Uterus (tissue), 4 donors: ENCODE data around the gene ZBTB20. TPM values are rescaled to one million over a fixed set of nuclear protein-coding genes. Genes with fewer than 3 reads are reported as not detected.
"Not testable (repeated sequence)": the region's sequence is repeated elsewhere in the genome, so short reads cannot be mapped to it uniquely, and the experiment has no call there.

Experiments used
- DNase-seq, 2 donors: peaks; one replicate each; pipeline ENCODE4 v3.0.0-alpha.2; 2019 to 2020
- H3K27ac ChIP-seq, 2 donors: fragments of 200-600 bp; sonication (generic); 1 replicate in 1 of 2; 2 replicates in 1 of 2; pipeline ENCODE4 v1.5.1; 2016 to 2018
- H3K27me3 ChIP-seq, 2 donors: fragments of 200-600 bp; sonication (generic); one replicate each; pipeline ENCODE4 v1.5.1; 2018 to 2019; ENCODE audit warnings: control low read depth in 1 of 2
- H3K36me3 ChIP-seq, 2 donors: fragments of 200-600 bp; sonication (generic); one replicate each; pipeline ENCODE4 v1.5.1; 2019; ENCODE audit warnings: control low read depth in 1 of 2
- H3K4me1 ChIP-seq, 2 donors: fragments of 200-600 bp; sonication (generic); one replicate each; pipeline ENCODE4 v1.5.1; 2018 to 2019; ENCODE audit warnings: control low read depth in 1 of 2
- H3K4me3 ChIP-seq, 2 donors: fragments of 200-600 bp; sonication (generic); 1 replicate in 1 of 2; 2 replicates in 1 of 2; pipeline ENCODE4 v1.5.1; 2018 to 2019; ENCODE audit warnings: mild to moderate bottlenecking in 1 of 2
- H3K9me3 ChIP-seq, 2 donors: fragments of 200-600 bp; sonication (generic); one replicate each; pipeline ENCODE4 v1.5.1; 2019; ENCODE audit warnings: control low read depth in 1 of 2
- POLR2A ChIP-seq, 2 donors: fragments of 450-650 bp; IDR thresholded peaks; one replicate each; pipeline ENCODE4 v1.6.1; 2016; ENCODE audit warnings: antibody characterized with exemption in 2 of 2, mild to moderate bottlenecking in 1 of 2, moderate library complexity in 1 of 2
- intact Hi-C: fragments of 100-400 bp; cut with DNase I; formaldehyde crosslinking; loops from one replicate; pipeline ENCODE4 v1.15.1; 2023; ENCODE audit warnings: low total_unique reads
- total RNA-seq, 4 donors: library from RNA; depleted of rRNA in 3 of 4; stranded (reverse); fragments of >200 nt in 3 of 4; gene quantifications; one replicate each; pipeline versions ENCODE4 v1.1.0 to v1.2.4, GENCODE V29; 2014 to 2023
- TF ChIP-seq, protein P1 (sequence below), 4 experiments: fragments of 200-600 bp in 2 of 4; fragments of 450-650 bp in 2 of 4; sonication (generic) in 2 of 4; IDR thresholded peaks; one replicate each; pipeline ENCODE4 v1.5.1; 2016 to 2019; ENCODE audit warnings: antibody characterized with exemption in 4 of 4, mild to moderate bottlenecking in 2 of 4, moderate library complexity in 1 of 4
- donor health status: DM: yes; HTN: yes; CAD: no.

The ZBTB20 gene
- total RNA-seq, 4 donors from 2014 or later: 35.6 to 157 (median 85.1) TPM

DNA sequence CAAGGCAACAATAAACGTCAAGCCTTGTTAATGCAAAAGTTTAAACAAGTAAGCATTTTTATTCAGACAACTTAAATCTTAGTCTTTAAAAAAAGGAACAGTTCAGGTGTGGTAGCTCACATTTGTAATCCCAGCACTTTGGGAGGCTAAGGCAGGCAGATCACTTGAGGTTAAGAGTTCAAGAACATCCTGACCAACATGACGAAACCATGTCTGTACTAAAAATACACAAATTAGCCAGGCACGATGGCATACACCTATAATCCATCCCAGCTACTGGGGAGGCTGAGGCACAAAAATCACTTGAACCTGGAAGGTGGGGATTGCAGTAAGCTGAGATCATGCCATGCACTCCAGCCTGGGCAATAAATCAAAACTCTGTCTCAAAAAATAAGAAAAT is 19.9 kb downstream of the ZBTB20 start:
- no peak for DNase-seq
- Histone ChIP-seq H3K36me3 (no peaks in the 10 kb centered on the region), H3K4me3 (no peak overlapping the region), H3K27me3 (no peaks in the 10 kb centered on the region), H3K9me3 (no peaks in the 10 kb centered on the region), H3K27ac (no peak overlapping the region), H3K4me1 (no peaks in the 10 kb centered on the region)
- intact Hi-C loops: no loop called here
- TF ChIP-seq, protein P1, sequence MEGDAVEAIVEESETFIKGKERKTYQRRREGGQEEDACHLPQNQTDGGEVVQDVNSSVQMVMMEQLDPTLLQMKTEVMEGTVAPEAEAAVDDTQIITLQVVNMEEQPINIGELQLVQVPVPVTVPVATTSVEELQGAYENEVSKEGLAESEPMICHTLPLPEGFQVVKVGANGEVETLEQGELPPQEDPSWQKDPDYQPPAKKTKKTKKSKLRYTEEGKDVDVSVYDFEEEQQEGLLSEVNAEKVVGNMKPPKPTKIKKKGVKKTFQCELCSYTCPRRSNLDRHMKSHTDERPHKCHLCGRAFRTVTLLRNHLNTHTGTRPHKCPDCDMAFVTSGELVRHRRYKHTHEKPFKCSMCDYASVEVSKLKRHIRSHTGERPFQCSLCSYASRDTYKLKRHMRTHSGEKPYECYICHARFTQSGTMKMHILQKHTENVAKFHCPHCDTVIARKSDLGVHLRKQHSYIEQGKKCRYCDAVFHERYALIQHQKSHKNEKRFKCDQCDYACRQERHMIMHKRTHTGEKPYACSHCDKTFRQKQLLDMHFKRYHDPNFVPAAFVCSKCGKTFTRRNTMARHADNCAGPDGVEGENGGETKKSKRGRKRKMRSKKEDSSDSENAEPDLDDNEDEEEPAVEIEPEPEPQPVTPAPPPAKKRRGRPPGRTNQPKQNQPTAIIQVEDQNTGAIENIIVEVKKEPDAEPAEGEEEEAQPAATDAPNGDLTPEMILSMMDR (IDR thresholded peaks at IDR 0.05): no peak
- no peak for TF ChIP-seq POLR2A (IDR thresholded peaks at IDR 0.05)

DNA sequence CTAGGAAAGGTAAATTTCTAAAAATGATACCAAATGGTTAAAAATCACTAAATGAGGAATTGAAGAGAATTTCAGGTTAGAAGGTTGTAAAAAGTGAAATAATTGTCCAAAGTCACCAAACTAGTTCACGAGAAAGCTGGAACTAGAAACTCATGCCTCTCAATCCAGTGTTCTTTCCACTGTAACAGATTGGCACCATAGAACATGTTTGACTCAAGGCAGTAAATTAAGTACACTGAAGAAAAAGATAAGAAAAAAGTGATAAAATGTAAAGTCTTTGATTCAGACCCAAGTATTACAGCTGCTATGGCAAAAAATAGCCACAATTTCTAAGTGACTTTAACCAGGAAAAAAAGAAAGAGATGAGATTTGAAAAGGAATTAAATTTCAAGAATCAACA is 26.5 kb downstream of the ZBTB20 start:
- Histone ChIP-seq H3K9me3 (no peaks in the 10 kb centered on the region), H3K36me3 (no peaks in the 10 kb centered on the region), H3K27me3 (no peaks in the 10 kb centered on the region), H3K4me1 (no peaks in the 10 kb centered on the region), H3K4me3 (no peak overlapping the region), H3K27ac (no peak overlapping the region)
- intact Hi-C loops: no loop called here
- no peak for DNase-seq
- TF ChIP-seq, protein P1 (IDR thresholded peaks at IDR 0.05): no peak
- no peak for TF ChIP-seq POLR2A (IDR thresholded peaks at IDR 0.05)

DNA sequence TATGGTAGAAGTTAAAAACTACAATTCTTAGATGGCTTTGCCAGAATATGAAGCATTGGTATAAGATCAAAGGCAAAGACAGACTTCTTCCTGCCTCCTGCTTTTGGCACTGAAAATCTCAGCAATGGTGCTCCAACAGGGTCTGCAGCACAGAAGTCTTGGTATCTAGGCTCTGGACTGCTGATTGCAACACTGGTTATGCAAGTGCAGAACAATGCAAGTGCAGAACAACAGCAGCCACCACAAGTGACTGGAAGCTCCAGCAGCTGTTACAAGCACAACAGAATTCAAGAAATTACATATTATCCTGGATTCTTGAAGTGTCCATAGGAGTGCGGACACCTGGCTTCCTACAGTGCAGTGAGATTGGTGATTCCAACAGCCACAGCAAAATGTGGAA is 33.7 kb downstream of the ZBTB20 start:
- Histone ChIP-seq H3K36me3 (no peaks in the 10 kb centered on the region), H3K4me1 (no peaks in the 10 kb centered on the region), H3K9me3 (no peaks in the 10 kb centered on the region), H3K27ac (no peak overlapping the region), H3K27me3 (no peaks in the 10 kb centered on the region), H3K4me3 (no peak overlapping the region)
- TF ChIP-seq POLR2A (IDR thresholded peaks at IDR 0.05): no peak
- TF ChIP-seq, protein P1 (IDR thresholded peaks at IDR 0.05): no peak
- intact Hi-C loops: no loop called here
- no peak for DNase-seq

DNA sequence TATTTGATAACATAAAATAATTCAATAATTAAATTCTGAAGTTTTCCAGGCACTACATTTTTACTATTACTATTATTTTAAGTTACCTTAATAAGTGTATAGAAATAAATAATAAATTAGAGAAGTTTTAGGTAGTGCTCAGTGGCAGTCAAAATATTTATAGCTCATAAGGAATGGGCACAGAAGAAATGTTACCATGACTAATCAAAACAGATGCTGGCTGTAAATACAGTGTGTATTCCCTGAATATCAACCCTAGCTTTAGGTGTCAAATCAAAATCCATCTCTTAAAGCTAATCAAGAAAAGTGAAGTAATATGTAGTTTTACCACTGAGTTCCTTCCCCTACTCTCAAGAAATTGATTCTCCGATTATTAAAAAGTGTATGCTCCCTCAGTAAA is 35.5 kb downstream of the ZBTB20 start:
- Histone ChIP-seq H3K4me3 (no peak overlapping the region), H3K9me3 (no peaks in the 10 kb centered on the region), H3K27me3 (no peaks in the 10 kb centered on the region), H3K4me1 (no peaks in the 10 kb centered on the region), H3K36me3 (no peaks in the 10 kb centered on the region), H3K27ac (no peak overlapping the region)
- intact Hi-C loops: no loop called here
- no peak for DNase-seq
- TF ChIP-seq POLR2A (IDR thresholded peaks at IDR 0.05): no peak
- TF ChIP-seq, protein P1 (IDR thresholded peaks at IDR 0.05): no peak

DNA sequence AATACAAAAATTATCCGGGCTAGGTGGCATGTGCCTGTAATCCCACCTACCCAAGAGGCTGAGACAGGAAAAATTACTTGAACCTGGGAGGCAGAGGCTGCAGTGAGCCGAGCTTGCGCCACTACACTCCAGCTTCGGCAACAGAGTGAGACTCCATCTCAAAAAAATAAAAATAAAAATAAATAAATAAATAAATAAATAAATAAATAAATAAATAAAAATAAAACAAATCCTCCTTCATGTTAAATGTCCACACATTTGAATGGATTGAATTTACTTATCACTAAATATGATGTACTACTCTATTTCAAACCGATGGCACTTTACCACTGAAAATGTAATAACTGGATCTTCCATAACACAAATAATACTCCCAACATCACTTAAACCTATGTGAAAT is 36.3 kb downstream of the ZBTB20 start:
- Histone ChIP-seq H3K27me3 (no peaks in the 10 kb centered on the region), H3K4me1 (no peaks in the 10 kb centered on the region), H3K27ac (no peak overlapping the region), H3K36me3 (no peaks in the 10 kb centered on the region), H3K9me3 (no peaks in the 10 kb centered on the region), H3K4me3 (no peak overlapping the region)
- DNase-seq: no peak
- intact Hi-C loops: no loop called here
- TF ChIP-seq, protein P1 (IDR thresholded peaks at IDR 0.05): no peak
- TF ChIP-seq POLR2A (IDR thresholded peaks at IDR 0.05): no peak

DNA sequence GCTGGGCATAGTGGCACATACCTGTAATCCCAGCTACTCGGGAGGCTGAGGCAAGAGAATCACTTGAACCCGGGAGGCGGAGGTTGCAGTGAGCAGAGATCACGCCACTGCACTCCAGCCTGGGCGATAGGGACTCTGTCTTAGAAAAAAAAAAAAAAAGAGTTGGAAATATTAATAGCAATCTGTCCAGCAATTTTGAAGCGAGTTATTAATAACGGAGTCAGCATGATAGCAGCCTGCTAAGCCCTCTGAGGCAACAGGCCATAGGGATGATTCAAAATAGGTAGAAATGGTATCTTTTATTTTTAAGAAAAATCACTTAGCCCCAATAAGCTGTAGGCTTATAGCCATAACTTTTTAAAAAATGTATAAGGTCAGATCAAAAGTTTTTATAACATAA is 37.0 kb downstream of the ZBTB20 start:
- H3K4me1 ChIP-seq, H3K4me3 ChIP-seq, intact Hi-C loops, H3K27me3 ChIP-seq, DNase-seq, H3K27ac ChIP-seq, H3K9me3 ChIP-seq, H3K36me3 ChIP-seq: not testable (repeated sequence)
